HS-27A (cell line): Measurements from ENCODE around the gene CCDC169.
"Not testable (repeated sequence)": the region's sequence is repeated elsewhere in the genome, so short reads cannot be mapped to it uniquely, and the experiment has no call there.

Experiments
- DNase-seq: peaks from one replicate; pipeline ENCODE4 v3.0.0-alpha.2; 2012; ENCODE audit warnings: low read depth, missing footprints

CCDC169 gene

DNA sequence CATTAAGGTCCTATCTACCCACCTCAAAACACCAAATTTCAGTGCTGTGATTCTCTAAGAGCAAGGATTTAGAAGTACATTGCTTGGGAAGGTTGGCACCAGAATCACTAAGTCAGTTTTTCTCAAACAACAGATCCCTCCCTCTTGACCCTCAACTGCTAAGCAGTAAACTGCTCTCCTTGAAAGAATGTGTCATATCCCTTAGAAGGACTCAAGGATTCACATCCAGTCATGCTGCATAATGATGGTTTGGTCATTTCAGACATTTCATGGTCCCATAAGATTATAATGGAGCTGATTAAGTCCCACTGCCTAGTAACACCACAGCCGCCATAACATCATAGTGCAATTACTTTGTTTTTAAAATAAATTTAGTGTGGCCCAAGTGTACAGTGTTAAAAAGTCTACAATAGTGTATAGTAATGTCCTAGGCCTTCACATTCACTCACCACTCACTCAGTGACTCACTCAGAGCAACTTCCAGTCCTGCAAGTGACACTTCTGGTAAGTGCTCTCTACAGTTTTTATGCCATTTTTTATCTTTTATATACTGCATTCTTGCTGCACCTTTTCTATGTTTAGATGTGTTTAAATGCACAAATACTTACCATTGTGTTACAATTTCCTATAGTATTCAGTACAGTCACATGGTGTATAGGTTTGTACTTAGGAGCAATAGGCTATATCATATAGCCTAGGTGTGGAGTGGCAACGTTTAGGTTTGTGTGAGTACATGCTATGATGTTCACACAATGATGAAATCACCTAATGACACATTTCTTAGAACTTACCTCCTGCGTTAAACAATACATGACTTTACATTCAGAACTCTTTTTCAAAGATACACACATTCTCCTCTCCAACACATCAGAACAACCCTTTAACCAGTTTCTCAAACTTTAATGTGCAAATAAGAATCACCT is 15.7 kb upstream of the CCDC169 start:
- DNase-seq: no peak

DNA sequence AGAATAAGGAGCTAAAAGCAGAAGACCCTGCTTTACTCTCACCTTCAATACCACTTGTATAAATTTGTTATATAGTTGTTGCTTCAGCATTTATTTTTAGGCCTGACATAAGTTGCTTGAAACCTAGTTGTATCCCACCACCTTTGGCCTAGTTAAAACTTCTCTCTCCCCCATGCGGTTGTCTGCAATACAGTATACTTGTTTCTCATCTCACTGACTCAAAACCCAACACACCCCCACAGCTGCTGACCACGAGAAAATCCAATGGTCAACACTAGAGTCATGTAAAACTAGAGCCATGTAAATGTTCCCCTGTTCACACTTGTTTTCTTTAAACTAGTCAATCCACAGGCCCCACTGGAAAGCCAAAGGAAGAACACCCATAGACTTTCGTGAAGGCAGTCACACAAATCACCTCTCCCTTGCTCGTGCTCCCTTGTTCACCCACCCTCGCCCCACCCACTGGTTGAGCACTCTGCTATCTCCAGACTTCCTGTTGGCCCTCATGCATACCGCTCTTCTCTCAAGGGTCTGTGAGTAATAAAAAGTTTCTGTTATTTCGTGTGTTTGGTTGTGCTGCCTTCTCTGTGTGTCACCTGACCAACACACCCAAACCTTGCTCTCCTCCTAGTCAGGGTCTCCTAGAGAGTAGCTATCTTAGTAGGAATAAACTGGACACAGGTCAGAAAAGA is 12.9 kb upstream of the CCDC169 start:
- DNase-seq: no peak

DNA sequence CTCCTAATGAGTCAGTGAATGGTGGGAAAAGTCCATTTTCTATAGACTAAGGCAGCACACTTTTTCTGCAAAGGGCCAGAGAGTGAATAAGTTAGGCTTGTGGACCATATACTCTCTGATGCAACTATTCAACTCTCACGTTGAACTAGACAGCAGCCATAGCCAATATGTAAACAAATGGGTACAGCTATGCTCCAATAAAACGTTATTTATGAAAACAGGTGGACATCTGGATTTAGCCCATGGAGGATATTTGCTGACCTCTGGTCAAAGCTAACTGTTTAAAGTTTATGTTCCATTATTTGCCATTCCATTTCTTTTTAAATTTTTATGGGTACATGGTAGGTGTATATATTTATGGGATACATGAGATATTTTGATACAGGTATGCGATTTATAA is 4.7 kb upstream of the CCDC169 start:
- no peak for DNase-seq

DNA sequence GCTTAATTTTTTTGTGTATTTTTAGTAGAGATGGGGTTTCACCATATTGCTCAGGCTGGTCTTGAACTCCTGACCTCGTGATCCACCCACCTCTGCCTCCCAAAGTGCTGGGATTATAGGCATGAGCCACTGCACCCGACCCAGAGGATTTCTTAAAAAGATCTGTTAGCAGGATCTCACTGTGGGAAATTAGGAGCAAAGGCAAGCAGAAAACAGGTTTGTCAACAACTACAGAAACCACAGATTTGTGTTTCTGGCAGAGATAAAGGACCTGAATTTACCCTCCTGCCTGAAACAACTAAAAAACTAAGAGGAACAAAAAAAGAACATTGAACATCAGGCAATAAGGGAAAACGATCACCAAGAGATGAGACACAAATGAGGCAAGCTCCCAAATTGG is 1.9 kb upstream of the CCDC169 start:
- DNase-seq: not testable (repeated sequence)

DNA sequence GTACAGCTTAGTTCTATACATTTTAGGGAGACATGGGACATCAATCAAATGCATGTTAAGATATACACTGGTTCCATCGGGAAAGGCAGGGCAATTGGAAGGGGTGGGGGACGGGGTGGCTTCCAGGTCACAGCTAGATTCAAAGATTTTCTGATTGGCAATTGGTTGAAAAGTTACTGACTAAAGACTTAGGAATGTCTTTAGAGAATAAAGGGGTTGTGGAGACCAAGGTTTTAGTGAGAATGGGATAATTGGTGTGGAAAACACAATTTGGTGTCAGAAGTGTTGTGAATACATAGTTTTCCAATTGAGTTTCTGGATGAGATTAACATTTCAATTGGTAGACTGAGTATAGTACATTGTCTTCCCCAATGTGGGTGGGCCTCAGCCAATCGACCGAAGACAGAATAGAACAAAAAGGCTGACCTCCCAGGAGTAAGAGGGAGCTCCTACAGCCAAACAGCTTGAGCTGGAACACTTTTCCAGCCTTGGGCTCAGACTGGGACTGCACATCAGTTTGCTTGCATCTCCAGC is 988 bp upstream of the CCDC169 start:
- DNase-seq: no peak

DNA sequence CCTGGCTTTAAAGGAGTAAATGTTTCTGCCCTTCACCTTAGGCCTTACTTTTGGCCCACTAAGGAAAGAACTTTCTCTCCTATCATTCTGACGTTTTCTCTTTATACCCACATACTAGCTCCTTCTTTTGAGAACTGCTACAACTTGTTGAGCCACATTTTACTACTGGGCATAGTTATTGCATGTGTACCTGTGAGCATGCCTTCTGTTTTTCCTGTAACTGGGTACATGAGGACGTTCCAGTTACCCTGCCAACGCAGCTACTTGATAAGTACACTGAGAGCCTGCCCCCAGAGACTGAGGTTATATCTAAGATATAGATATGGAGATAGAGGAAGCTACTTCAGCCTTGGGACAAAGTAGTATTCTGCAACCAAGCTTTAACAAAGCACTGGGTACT is 3.5 kb downstream of the CCDC169 start:
- DNase-seq: no peak

DNA sequence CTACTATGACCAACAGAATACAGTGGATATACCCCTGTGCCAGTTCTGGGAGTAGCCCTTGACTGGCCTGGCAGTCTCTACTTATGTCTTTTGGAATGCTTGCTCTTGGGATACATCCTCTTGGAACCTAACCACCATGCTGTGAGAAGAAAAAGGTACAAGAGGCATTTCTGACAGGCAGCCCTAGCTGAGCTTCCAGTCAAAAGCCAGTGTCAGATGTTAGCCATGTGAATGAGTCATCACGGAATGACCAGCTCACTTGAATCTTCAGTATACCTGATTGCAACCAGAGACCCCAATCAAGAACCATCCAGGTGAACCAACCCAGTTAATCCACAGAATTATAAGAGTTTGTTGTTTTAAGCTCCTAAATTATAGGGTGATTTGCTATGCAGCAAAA is 4.1 kb downstream of the CCDC169 start:
- no peak for DNase-seq

DNA sequence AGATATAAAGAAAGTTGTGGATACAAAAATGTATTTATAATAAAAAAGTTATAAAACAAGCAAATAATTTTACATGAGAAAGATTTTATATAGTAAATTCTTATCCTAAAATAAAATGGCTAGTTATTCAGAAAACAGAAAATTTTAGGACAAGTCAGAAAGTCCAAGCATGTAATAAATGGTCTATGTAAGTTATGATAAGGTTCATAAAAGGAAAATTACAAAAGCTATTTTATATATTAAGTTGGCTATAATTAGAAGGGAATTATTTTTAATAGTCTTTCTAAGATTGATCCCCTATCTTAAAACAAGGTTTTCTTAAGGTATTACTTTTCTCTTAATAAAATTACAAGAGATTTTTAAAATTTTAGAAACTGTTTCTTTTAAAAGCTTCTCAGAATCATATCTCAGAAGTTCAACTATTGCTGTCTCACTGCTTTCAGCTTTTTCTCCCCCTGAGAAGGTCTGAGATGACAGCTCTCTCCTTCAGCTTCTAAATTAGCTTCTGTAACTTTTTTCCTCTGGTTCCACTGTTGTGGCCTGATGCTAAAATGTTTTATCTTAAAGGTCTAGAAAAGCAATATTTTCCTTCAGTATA is 8.7 kb downstream of the CCDC169 start:
- DNase-seq: no peak

DNA sequence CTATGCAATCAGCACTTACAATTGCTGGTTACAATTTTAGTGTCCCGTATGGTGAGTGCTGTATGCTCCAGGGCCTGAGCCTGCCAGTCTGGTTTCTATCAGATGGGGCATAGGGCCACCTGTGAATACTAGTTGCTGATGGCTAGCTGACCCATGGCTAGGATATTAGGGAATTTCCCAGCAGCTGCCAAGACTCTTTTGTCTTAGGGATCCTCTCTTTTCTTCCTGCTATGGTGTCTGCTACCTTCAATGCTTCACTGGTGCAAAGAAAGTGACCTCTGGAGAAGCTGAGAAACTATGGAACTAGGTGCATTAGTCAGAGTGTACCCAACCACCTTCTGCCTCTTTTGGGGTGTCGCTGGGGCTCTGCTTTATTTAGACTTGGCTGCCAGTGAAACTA is 11.6 kb downstream of the CCDC169 start:
- no peak for DNase-seq

DNA sequence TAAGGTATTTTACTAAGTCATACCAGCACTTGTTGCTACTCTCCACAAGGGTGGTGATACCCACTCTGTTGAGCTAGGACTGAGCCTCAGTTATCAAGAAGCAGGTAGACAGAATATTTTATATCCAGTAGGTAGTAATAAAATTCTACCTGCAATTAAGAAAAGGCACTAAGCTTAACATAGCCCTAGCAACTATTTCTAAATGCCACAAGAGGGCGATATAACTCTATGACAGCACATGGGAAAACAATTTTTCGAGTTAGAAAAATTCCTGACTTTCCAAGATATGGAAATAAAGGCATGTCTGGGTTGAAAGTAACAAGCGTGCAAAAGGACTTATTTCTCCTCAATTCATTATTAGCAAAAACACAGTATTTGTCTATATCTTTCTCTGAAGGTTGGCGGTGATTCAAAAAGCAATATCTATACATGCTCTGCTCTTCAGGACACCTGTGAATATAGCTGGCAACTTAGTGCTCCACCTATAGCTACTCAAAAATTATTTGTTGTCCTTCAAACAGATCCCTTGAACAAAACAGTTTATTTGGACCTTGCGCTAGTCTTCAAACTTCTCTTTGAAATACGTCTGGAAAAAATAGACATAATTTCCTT is 14.7 kb downstream of the CCDC169 start:
- no peak for DNase-seq

DNA sequence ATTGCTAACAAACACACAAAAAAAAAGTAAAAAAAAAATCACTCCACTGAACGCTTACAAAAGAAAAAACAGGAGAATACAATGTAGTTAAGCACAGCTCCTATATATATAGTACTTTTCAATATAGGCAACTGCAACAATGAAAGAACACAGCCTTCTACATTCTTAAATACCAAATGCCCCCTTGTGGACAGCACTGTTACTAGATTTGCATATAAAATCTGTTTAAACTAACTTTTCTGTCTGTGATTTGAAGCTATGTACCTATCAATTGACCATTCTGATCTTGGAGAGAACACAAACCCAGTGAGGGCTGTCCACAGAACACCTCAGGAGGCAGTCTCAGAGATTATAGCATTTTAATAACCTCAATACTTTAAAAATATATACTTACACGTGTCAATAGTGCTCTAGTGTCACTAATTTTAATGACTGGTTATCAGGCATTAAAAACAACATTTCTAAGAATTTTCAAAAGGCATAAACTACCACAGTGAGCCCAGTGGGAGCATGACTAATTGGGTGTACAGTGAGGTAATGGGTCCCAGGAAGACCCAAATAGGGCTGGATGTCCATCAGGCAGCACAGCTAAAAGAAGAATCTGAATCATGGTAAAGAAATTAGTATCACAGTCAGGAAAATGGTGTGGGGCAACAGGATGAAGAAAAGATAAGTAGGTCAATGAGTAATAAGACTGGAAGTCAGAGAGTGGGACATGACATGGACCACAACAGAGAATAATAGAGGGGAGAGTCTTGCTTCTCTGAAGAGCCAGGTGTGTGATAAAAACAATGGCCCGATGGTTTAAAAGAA is 22.2 kb downstream of the CCDC169 start:
- no peak for DNase-seq

DNA sequence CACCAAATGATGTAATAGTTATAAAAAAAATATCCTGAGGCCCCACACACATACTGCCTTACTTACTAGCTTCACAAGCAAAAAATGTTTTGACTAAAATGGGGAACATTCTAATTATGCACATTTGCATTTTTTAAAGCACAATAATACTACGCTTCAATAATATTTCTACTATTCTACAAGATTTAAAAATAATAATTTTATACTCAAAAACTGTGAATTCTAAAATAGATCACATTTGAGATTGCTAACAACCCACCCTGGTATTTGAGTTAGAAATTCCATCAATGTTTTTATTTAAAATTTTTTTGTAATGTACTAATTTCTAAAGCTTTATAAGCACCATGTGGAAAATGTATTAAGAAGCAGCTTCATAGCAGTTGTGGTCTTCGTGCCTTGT is 24.2 kb downstream of the CCDC169 start:
- DNase-seq: no peak

DNA sequence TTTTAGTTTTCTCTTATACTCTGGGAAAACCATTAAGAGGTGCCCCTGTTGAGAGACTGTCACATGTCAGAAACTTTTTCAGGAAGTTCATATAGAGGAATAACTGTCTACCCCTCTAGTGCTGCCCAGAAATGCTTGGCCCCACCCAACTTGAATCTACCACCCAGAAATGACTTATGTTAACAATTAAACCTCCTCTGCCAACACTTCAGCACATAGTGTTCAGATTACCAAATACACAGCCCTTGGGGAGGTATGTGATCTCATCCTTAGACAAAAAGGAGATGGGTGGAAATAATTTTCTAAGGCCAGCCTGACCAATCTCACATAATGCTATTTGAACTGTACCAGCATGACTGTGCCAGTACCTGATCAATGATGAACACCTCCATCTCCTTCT is 35.6 kb downstream of the CCDC169 start:
- no peak for DNase-seq

DNA sequence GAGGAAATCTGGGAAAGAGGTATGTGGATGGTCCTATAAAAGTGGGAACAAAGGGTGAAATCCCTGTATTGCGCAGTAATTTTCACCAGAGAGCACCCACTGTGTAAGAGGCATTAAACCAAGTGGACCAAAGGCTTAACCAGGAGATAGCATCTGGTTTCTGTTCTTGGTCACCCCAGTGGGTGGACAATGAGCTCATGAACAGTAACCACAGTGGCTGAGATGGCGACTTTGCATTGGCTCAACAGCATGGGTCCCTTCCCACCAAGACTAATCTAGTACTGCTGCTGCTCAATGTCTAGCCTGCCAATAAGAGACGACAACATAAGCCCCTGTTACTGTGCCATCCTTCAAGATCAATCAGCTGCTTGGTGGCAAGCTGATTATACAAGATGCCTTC is 36.6 kb downstream of the CCDC169 start:
- no peak for DNase-seq

DNA sequence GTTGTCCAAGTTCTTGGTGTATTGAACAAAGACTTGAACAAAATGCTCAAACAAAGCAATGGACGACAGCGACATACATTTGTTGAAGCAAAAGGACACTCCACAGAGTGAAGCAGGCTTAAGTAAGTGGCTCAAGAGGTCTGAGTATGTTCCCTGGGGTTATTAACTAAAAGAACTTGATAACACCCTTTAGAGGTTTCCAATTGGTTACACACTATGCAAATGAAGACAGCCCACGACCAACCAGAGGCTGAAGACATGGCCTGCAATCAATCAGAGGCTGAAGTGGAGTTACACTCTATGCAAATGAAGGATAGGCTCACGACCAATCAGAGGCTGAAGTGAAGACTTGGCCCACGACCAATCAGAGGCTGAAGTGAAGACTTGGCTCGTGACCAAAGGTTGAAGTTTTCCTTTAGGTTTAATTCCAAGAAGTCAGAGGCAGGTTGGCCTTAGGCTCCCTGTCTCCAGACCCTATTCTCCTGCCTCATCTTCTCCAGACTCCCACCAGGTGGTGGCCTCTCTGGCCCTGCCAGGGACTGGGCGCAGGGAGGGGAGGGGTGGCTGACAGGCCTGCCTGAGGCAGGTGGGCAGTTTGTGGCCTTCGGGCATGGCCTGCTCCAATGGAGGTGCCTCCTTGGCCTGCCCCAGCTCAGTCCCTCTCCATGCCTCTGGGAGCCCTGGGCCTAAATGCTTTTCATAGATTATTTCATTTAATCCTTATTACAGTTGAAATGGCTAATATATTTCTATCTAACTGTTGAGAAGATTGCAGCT is 38.1 kb downstream of the CCDC169 start:
- DNase-seq: no peak

DNA sequence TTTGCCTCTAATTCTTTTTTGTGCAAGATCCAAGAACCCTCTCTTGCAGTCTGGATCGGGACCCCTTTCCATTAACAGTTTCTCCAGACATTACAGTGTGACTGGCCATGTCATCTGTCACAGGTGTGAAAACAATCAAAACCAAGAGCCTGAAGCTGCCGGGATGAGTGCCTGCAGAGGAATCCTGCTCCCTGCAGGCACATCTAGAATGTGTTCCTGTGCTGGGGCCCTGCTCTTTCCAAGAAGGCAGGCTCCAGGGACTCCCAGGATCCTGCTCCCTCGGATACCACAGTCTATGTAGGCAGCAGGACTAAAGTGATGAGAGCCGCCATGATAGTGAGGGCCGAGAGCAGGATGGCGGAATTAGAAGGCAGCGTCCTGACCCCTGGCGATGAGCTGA is 38.8 kb downstream of the CCDC169 start:
- DNase-seq: no peak

DNA sequence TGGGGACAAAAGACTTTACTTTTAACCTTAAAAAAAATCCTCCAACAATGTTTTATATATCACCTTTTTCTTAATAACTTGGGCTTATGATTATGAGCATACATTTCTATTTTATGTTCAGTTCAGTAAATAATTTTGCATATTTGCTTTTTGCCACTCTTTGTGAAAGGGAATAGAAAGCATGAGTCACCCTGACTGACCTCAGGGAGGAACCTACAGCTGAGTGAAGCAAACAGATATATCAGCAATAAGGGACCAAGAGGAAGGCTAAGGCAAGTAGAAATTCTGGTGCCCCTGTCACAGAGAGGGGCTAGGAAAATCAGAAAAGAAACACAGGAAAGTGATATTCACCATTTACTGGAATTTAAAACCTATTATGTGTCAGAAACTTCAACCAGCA is 46.1 kb downstream of the CCDC169 start:
- DNase-seq: no peak

DNA sequence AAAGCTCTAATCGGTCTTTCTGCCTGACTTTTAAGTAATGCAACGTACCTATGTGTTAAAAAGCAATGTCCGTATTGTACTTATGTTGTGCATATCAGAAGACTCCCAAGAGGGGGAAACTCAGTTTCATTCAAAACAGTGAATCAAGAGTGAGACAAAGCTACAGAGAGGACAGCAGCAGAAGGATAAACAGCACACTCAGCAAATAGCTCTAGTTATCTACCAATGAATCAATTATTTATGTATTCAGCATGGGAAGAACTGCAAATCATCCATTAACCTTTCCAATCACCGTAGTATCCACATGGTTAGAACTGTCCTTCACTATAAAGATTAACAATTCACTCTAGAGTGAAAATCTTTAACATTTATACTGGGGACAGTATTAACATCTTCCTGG is 46.6 kb downstream of the CCDC169 start:
- DNase-seq: no peak

DNA sequence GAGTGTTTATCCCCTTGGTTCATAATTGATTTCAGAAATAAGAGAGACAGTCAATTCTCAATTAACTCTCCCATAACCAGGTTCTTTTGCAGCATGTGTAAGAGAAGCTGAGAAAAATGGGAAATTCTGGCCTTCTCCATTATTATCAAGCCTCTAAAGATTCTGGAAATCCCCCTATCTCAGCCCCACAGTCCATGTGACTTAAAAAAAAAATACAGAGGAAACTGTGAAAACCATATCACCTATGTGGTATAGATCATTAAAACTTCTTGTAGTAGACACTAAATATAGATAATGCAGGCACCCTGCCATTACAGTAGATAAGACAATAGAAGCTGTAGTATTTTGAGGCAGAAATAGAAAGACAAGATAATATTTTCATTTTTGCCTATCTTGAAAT is 48.9 kb downstream of the CCDC169 start:
- DNase-seq: no peak

DNA sequence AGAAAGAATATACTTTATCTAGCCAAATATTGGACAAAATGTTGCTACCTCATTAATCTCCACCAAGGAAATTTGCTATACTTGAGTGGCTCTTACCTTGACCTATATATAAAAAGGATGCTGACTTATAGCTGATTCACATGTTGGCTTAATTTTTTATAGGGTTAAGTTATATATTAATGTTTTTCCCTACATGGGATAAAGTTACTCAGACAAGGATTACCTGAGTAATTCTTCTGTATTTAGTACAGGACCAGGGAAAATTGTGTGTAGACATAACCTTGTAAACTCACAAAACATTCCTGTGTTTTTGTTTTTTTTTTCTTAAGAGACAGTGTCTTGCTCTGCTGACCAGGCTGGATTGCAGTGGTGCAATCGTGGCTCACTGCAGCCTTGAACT is 52.6 kb downstream of the CCDC169 start:
- DNase-seq: no peak

DNA sequence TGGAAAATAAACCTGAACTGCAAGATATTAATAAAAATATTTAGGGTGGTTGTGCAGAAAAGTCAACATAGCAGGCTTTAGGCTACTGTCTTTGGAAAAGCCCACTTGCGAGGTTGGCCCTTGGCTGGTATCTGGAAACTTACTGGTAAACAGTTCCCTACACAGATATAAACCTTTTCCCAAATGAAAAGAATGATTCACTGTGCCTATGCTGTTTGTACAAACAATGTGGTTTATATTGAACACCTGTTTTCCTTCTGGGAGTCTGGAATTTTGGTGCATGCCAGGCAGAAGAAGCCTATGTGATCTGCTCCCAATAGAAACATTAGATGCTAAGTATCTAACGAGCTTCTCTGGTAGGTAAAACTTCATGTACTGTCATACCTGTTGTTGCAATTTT is 53.5 kb downstream of the CCDC169 start:
- DNase-seq: no peak
